ENCODE results near the gene KCTD15.

- TF ChIP-seq CTCF (IDR thresholded peaks at IDR 0.05) (no peak), POLR2A (IDR thresholded peaks at IDR 0.05) (no peak), EP300 (IDR thresholded peaks at IDR 0.05) (no peak), POLR2AphosphoS5 (IDR thresholded peaks at IDR 0.05) (no peak)
These were observed 40.5 kb upstream of the KCTD15 start for GRCh38 chr19:33756177-33756576.

Data from upper lobe of left lung (tissue), 4 donors.